Spleen (tissue), 11 donors: ENCODE data around the gene WNT9A. TPM values are rescaled to one million over a fixed set of nuclear protein-coding genes. Genes with fewer than 3 reads are reported as not detected.
"Not testable (repeated sequence)": the region's sequence is repeated elsewhere in the genome, so short reads cannot be mapped to it uniquely, and the experiment has no call there.

Experiments
- DNase-seq: peaks from one replicate; pipeline ENCODE4 v3.0.0-alpha.2; 2020
- H3K27ac ChIP-seq, 8 donors: fragments of 200-600 bp; sonication (generic) in 7 of 8; 1 replicate in 4 of 8; 2 replicates in 4 of 8; pipeline versions ENCODE4 v1.5.0 to v1.8.0; 2016 to 2021; ENCODE audit warnings: inconsistent platforms in 4 of 8, mild to moderate bottlenecking in 4 of 8, moderate library complexity in 1 of 8
- H3K27me3 ChIP-seq, 7 donors: fragments of 200-600 bp; sonication (generic) in 6 of 7; replicated peaks in 1 of 7; 1 replicate in 4 of 7; 2 replicates in 3 of 7; pipeline versions ENCODE4 v1.5.0 to v1.8.0; 2016 to 2021; ENCODE audit warnings: inconsistent platforms in 3 of 7, mild to moderate bottlenecking in 1 of 7
- H3K36me3 ChIP-seq, 6 donors: fragments of 200-600 bp; sonication (generic) in 5 of 6; 1 replicate in 4 of 6; 2 replicates in 2 of 6; pipeline versions ENCODE4 v1.5.0 to v1.8.0; 2016 to 2021; ENCODE audit warnings: inconsistent platforms in 2 of 6
- H3K4me1 ChIP-seq, 6 donors: fragments of 200-600 bp; sonication (generic) in 5 of 6; 1 replicate in 3 of 6; 2 replicates in 3 of 6; pipeline versions ENCODE4 v1.5.0 to v1.8.0; 2016 to 2021; ENCODE audit warnings: inconsistent platforms in 3 of 6
- H3K4me3 ChIP-seq, 8 donors: fragments of 200-600 bp; sonication (generic) in 7 of 8; 1 replicate in 4 of 8; 2 replicates in 4 of 8; pipeline versions ENCODE4 v1.5.0 to v1.8.0; 2016 to 2021; ENCODE audit warnings: inconsistent platforms in 4 of 8, mild to moderate bottlenecking in 4 of 8, moderate library complexity in 2 of 8
- H3K9me3 ChIP-seq, 8 donors: fragments of 200-600 bp; sonication (generic) in 7 of 8; 1 replicate in 4 of 8; 2 replicates in 4 of 8; pipeline versions ENCODE4 v1.5.0 to v1.8.0; 2016 to 2021; ENCODE audit warnings: inconsistent platforms in 4 of 8
- CTCF ChIP-seq, 11 experiments: fragments of 200-600 bp in 7 of 11; fragments of 450-650 bp in 4 of 11; sonication (generic) in 4 of 11; IDR thresholded peaks in 8 of 11; conservative IDR thresholded peaks in 3 of 11; 1 replicate in 7 of 11; 2 replicates in 4 of 11; pipeline versions ENCODE4 v1.4.0 to v1.8.0; 2016 to 2021; ENCODE audit warnings: antibody characterized with exemption in 11 of 11, inconsistent platforms in 4 of 11, mild to moderate bottlenecking in 1 of 11
- POLR2A ChIP-seq, 3 donors: fragments of 450-650 bp; IDR thresholded peaks; one replicate each; pipeline ENCODE4 v1.5.1; 2017; ENCODE audit warnings: antibody characterized with exemption in 3 of 3, mild to moderate bottlenecking in 1 of 3
- POLR2AphosphoS5 ChIP-seq, 3 donors: sonication (generic); formaldehyde crosslinking; IDR thresholded peaks; one replicate each; pipeline ENCODE4 v1.5.1; 2017; ENCODE audit warnings: antibody characterized with exemption in 3 of 3
- WGBS, 5 donors: extraction: QIAGEN DNeasy Blood & Tissue Kit in 3 of 5; methylation state at CpG; one replicate each; pipeline versions ENCODE4 v1.1.5 to v1.1.7; 2013 to 2018; 5-methylcytosine and 5-hydroxymethylcytosine counted together
- intact Hi-C: fragments of 100-400 bp; cut with DNase I; formaldehyde crosslinking; loops from one replicate; pipeline ENCODE4 v1.15.0; 2023; ENCODE audit warnings: low total_unique reads
- polyA plus RNA-seq, 3 donors: library from polyadenylated mRNA; stranded (reverse); fragments of 200-250 nt; gene quantifications; one replicate each; pipeline ENCODE4 v1.2.1, GENCODE V29; 2013
- total RNA-seq, 7 donors: library from RNA; depleted of rRNA in 3 of 7; stranded (reverse); fragments of >200 nt in 3 of 7; fragmentation: NEBNext Ultra II Directional in 4 of 7; extraction: Animal tissue kit (Norgen Biotek cat#: 25700) in 4 of 7; gene quantifications; one replicate each; pipeline versions ENCODE4 v1.1.0 to v1.2.1, GENCODE V29; 2016 to 2021
- donor health status: healthy with polysubstance abuse.
- donor health status: DM: no; HTN: no; CAD: no; lungs with moderate emphysema.
- donor health status: DM: no; HTN: no; CAD: no.
- donor health status: Bipolar disorder and iron deficiency.
- donor health status: healthy.
- donor health status: DM: no; HTN: no; CAD: no.
- donor health status: DM: yes; HTN: yes; CAD: no.

The WNT9A gene
- total and polyA plus RNA-seq, 10 donors = 0.08 to 3.6 (median 0.77) TPM

- no peak overlapping the region for H3K27ac ChIP-seq
- intact Hi-C loops = no loop called here
- TF ChIP-seq POLR2A (IDR thresholded peaks at IDR 0.05) (no peak), CTCF (IDR thresholded peaks at IDR 0.05 in 8 of 11, conservative IDR thresholded peaks at IDR 0.05 in 3 of 11) (no peak), POLR2AphosphoS5 (IDR thresholded peaks at IDR 0.05) (no peak)
- 72 to 92% (median 80%) methylated on average over 4 of the region's 4 CpGs for WGBS, 5 donors
- DNase-seq = no peak
- peaks cover 0 to 7% (median 0%) of the 10 kb centered on the region in 8 donors for H3K9me3 ChIP-seq
- H3K4me1 ChIP-seq = peaks cover 0 to 6% (median 4%) of the 10 kb centered on the region in 6 donors
- H3K27me3 ChIP-seq = peaks cover 0 to 4% (median 0%) of the 10 kb centered on the region in 7 donors
- no peaks in the 10 kb centered on the region for H3K36me3 ChIP-seq
- H3K4me3 ChIP-seq = no peak overlapping the region
Measured at GRCh38 chr1:227880342-227880924, 67.3 kb downstream of the WNT9A start.

GRCh38 chr1:227877810-227878209, 69.9 kb downstream of the WNT9A start:
- H3K36me3 ChIP-seq, DNase-seq, H3K27ac ChIP-seq, H3K4me3 ChIP-seq, H3K4me1 ChIP-seq, H3K9me3 ChIP-seq, intact Hi-C loops, H3K27me3 ChIP-seq: not testable (repeated sequence)
- WGBS, 5 donors = 87 to 97% (median 93%) methylated on average over 3 of the region's 3 CpGs

DNA sequence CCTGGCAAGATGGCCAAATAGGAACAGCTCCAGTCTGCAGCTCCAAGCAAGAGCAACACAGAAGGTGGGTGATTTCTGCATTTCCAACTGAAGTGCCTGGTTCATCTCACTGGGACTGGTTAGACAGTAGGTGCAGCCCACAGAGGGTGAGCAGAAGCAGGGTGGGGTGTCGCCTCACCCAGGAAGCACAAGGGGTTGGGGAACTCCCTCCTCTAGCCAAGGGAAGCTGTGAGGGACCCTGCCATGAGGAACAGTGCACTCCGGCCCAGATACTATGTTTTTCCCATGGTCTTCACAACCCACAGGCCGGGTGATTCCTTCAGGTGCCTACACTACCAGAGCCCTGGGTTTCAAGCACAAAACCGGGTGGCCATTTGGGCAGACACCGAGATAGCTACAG, 75.8 kb downstream of the WNT9A start:
- peaks cover 0 to 31% (median 0%) of the 10 kb centered on the region in 7 donors for H3K27me3 ChIP-seq
- H3K36me3 ChIP-seq, H3K4me3 ChIP-seq, intact Hi-C loops, DNase-seq, H3K27ac ChIP-seq, H3K9me3 ChIP-seq: not testable (repeated sequence)
- 78 to 90% (median 85%) methylated on average over 5 of the region's 5 CpGs for WGBS, 5 donors
- peaks cover 0 to 12% (median 5%) of the 10 kb centered on the region in 6 donors for H3K4me1 ChIP-seq

DNA sequence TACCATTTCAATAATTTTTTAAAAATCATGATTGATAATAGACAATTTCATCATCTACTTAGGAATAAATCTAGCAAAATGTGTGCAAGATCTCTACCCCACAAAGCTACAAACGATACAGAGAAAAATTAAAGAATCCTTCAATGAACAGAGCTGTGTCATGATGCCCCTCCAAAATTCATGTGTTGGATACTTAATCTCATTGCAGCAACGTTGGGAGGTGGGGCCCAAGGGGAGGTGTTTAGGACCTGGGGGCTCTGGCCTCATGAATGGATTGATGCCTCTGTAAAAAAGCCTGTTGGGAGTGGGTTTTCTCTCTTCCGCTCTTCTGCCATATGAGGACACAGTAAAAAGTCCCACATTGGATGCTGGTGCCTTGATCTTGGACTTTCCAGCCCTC, 77.4 kb downstream of the WNT9A start:
- WGBS, 5 donors = 43 to 49% (median 44%) methylated on average over 3 of the region's 3 CpGs
- H3K36me3 ChIP-seq = no peaks in the 10 kb centered on the region
- no peak overlapping the region for H3K4me3 ChIP-seq
- H3K27me3 ChIP-seq = peaks cover 0 to 31% (median 0%) of the 10 kb centered on the region in 7 donors
- intact Hi-C loops = no loop called here
- DNase-seq = no peak
- H3K27ac ChIP-seq = no peak overlapping the region
- TF ChIP-seq POLR2AphosphoS5 (IDR thresholded peaks at IDR 0.05) = no peak
- TF ChIP-seq POLR2A (IDR thresholded peaks at IDR 0.05) = no peak
- no peak for TF ChIP-seq CTCF (IDR thresholded peaks at IDR 0.05 in 8 of 11, conservative IDR thresholded peaks at IDR 0.05 in 3 of 11)
- H3K4me1 ChIP-seq = peaks cover 0 to 12% (median 5%) of the 10 kb centered on the region in 6 donors
- H3K9me3 ChIP-seq = peaks cover 0 to 14% (median 4%) of the 10 kb centered on the region in 8 donors

- intact Hi-C loops = no loop called here
- peak; percentile 63 for DNase-seq
Measured at GRCh38 chr1:227869851-227870305, 77.9 kb downstream of the WNT9A start.

More at GRCh38 chr1:227869851-227870305, 77.9 kb downstream of the WNT9A start:
- H3K4me1 ChIP-seq = peaks cover 0 to 12% (median 5%) of the 10 kb centered on the region in 6 donors
- no peaks in the 10 kb centered on the region for H3K36me3 ChIP-seq
- H3K9me3 ChIP-seq = peaks cover 0 to 19% (median 9%) of the 10 kb centered on the region in 8 donors
- H3K4me3 ChIP-seq = no peak overlapping the region
- TF ChIP-seq CTCF (IDR thresholded peaks at IDR 0.05 in 8 of 11, conservative IDR thresholded peaks at IDR 0.05 in 3 of 11) = no peak
- no peak for TF ChIP-seq POLR2A (IDR thresholded peaks at IDR 0.05)
- TF ChIP-seq POLR2AphosphoS5 (IDR thresholded peaks at IDR 0.05) = peak in 2 of 3 donors; percentile 14 to 22
- WGBS, 5 donors = 9 to 23% (median 11%) methylated on average over 5 of the region's 5 CpGs
- H3K27ac ChIP-seq = no peak overlapping the region
- peaks cover 0 to 31% (median 0%) of the 10 kb centered on the region in 7 donors for H3K27me3 ChIP-seq
